HG03039 (cell line): Measurements from ENCODE around the gene PRICKLE3.
"Not testable (repeated sequence)": the region's sequence is repeated elsewhere in the genome, so short reads cannot be mapped to it uniquely, and the experiment has no call there.

Experiments used
- ATAC-seq: cut with Tn5 transposase; IDR thresholded peaks from one replicate; pipeline ENCODE4 v1.9.1; 2021; ENCODE audit warnings: mild to moderate bottlenecking, moderate library complexity; ENCODE audit not compliant: unreplicated experiment

Gene PRICKLE3

GRCh38 chrX:49183701-49184281, 2.4 kb downstream of the PRICKLE3 start:
- ATAC-seq = no peak

DNA sequence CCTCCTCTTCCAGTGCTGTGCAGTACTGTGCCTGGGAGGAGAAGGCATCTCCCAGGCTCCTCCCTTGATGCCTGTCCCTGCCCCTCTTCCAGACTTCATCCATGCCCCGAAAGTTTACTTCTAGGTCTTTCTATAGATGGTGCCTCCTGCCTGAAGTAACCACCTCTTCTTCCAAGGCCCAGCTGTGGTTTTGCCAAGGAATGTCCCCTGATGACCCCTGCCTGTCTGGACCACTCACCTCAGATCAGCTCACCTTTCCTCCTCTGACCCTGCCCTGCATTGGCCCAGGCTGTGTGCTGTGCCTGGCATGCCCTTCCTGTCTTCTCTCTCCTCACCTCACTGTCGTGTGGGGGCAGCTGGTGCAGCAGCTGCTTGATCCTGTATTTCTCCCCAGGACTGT, 6.8 kb downstream of the PRICKLE3 start:
- ATAC-seq = no peak

- ATAC-seq = no peak
These were observed 7.6 kb downstream of the PRICKLE3 start for GRCh38 chrX:49178537-49178936.

DNA sequence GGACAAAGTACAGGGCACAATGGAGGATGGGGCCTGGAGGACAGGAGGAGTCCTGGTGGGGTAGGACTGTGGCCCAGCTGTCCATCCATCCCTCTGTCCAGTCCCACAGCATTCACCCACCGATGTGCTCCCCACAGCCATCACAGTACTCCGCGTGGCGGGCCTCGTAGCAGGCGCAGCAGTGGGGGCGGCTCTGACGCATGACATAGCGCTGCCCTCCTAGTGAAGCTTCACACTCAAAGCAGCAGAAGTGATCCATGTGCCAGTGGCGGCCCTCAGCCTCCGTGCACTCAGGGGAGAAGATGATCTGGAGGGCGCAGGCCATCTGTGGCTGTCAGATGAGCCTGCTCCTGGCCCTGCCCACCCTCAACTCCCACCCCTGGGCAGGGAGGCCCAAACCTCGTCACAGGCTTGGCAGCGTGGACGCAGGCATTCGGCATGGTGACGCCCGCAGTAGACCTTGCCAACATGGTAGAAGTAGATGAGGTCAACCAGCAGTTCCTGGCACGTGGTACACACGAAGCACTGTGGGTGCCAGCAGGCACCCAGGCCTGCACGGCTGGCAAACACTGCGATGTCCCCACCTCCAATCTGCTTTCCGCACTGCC, 8.2 kb downstream of the PRICKLE3 start:
- no peak for ATAC-seq

DNA sequence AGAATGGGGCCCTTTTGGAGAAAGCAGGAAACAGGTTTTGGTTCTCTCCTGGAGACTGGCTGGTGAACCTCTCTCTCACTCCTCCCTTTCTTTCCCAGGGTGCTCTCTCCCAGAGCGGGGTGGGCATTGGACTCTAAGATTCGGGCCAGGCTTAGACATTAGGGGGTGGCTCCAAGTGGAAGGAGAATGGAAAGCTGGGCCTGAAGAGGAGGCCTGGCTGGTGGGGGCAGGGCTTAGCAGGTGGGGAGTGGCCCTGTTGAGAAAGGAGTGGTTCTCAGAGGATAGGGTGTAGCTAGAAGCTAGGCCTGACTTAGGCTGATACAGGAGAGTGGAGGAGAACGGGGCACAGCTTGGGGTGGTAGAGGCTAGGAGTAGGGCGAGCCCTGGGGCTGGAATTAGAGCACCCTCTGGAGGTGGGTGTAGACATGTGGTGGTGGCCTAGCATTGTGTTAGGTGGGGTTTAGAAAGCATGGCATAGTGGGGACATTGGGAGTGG, 8.8 kb downstream of the PRICKLE3 start:
- ATAC-seq = no peak

- no peak for ATAC-seq
These were observed 9.5 kb downstream of the PRICKLE3 start for GRCh38 chrX:49176421-49177326.

GRCh38 chrX:49175435-49176274, 10.5 kb downstream of the PRICKLE3 start:
- no peak for ATAC-seq

DNA sequence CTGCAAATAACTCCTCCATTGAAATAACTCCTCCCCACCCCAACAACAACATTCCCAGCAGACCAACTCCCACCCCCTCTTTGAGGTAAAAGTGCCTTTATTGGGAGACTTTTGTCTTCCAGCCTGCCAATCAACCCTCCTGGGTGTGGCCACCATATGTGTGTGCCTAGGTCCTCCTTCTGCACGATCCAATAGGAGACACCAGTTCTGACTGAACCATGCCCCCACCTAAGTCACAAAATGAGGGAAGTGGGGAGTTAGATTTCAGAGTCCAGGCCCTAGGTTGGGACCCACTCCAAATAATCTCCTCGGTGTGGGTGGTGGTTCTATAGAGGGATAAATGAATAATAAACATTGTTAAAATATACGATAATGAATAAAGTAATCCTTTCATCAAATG, 11.4 kb downstream of the PRICKLE3 start:
- ATAC-seq = no peak

DNA sequence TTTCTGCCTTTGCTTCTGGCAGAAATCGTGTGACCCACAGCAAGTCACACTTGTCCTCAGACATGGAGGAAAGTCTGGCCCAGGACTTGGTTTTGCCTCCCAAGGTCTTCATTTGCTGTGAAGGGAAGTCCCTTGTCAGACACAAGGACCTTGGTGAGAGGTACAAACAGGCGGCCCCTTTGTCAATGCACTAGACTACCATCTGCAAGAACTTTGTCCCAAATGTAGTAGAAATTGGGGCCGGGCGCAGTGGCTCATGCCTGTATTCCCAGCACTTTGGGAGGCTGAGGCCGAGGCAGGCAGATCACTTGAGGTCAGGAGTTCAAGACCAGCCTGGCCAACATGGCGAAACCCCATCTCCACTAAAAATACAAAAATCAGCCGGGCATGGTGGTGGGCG, 12.6 kb downstream of the PRICKLE3 start:
- ATAC-seq = not testable (repeated sequence)

- ATAC-seq = peak; percentile 56
These were observed 13.8 kb downstream of the PRICKLE3 start for GRCh38 chrX:49172280-49172780.

- ATAC-seq = peak; percentile 33
These were observed 14.4 kb downstream of the PRICKLE3 start, which contains the start of gene PLP2 for GRCh38 chrX:49171752-49172279. Gene PLP2, plus strand, starts transcription at chrX:49171898. Its CDS starts 103 bp downstream, at chrX:49172001.

DNA sequence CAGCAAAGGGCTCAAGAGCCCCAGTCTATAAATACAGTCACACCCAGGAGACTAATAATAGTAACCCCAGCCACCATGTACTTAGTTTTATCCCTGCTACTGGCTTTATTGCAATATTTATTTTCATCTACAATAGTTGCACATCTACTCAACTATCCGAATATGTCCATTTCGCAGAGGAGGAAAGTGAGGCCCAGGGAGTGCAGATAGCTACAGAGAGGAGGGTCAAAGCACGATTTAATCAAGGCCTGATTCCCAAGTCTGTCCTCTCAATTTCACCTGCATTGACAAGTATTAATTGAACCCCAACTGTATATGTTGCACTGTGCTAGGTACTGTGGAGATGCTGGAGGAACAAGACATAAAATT, 18.4 kb downstream of the PRICKLE3 start:
- ATAC-seq = no peak

GRCh38 chrX:49166914-49167739, 19.0 kb downstream of the PRICKLE3 start:
- no peak for ATAC-seq

DNA sequence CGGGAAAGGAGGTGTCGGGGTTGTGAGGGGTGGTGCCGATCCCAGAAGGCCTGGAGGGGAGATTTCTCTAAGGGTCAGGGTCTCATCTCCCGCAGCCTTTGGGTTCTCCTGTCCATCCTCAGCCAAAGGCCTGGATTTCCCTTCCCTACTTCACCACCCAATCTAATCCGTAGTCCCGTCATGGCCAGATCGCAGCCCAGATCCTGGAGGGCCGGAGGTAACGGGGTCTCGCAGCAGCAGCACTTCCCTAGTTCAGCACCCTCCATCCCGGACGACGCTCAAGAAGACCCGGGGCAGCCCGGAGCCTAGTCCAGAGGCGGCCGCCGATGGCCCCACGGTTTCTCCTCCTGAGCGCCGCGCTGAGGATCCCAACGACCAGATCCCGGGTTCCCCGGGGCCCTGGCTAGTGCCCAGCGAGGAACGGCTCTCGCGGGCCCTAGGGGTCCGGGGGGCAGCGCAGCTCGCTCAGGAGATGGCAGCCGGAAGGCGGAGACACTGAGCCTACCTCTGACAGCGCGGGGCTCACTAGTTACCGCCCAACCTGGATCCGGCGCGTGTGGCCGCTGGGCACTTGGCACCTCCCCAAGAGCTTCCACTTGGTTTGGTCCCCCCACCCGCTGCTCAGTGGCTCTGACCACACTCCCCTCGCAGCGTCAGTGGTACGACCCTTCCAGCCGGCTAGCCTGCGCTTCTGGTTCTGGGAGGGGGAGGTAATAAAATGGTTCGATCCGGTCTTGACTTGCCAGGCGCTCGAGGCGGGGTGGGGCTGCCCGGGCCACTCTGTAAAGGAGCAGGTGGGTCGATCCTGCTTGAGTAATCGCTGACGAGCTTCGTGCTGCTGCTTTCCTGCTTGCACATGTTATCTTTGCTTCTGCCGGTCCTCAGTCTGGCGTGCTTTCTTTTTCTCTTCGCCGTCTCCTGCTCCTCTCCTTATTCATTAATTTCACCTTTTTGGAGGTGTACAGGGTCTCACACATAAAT, 20.0 kb downstream of the PRICKLE3 start:
- peak; percentile 33 for ATAC-seq

DNA sequence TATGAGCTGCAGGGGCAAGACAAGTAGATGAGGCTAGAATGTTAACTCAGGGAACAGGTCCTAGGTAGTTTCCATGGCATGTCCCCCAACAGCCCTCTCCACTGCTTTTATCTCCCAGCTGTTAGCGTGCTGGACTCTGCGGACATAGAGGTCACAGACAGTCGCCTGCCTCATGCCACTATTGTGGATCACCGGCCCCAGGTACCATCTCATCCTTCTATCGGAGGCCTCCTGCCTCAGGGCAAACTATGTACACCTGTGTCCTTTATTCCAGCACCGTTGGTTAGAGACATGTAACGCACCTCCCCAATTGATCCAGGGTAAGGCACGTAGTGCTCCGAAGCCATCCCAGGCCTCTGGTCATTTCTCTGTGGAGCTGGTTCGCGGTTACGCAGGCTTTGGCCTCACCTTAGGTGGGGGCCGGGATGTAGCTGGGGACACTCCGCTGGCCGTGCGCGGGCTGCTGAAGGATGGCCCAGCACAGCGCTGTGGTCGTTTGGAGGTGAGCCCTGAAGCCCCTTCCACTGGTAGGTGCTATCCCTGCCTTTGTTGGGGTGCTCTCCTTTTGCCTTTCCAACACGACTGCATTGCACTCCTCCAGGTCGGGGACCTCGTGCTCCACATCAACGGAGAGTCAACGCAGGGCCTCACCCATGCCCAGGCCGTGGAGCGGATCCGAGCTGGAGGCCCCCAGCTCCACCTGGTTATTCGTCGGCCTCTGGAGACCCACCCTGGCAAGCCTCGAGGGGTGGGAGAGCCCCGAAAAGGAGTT, 21.4 kb downstream of the PRICKLE3 start:
- no peak for ATAC-seq

DNA sequence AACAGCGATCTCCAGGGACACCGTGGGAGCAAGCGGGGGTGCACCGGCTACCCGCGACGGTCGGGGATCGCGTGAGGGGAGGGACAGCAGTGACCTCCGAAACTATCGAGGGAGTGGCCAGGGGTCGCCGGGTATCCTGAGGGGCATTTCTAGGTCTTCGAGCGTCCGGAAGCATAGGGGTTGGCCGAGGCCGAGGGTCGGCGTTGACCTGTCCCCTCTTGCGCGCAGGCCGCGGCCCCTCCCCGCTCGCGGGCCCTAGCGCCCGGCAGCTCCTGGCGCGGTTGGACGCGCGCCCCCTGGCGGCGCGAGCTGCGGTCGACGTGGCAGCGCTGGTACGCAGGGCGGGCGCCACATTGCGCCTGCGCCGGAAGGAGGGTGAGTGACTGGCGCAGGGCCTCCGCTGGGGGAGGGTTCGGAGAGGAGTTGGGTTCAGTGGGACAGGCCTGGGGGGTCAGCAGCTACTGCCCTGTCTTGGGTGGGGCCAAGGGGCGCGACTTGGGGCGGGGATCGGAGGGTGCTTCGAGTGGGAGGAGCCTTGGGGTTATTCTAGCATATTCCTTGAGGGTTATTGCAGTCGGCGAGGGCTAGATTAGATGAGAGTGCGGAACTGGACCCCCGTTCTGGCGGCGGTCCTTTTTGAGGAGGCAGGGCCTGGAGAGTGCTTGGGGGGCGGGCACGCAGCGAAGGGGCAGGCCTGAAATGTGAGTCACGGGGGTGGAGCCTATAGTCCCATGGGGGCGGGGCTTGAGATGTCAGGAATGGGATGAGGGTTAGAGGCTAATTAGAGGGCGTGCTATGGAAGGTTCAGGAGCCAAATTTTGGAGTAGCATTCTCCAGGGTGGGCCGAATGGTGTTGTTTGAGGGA, 22.4 kb downstream of the PRICKLE3 start:
- ATAC-seq = peak; percentile 46

GRCh38 chrX:49162620-49163019, 23.6 kb downstream of the PRICKLE3 start, which contains the start of gene MAGIX:
Gene MAGIX, plus strand, starts transcription at chrX:49162758. Its CDS starts 132 bp downstream, at chrX:49162890.
- no peak for ATAC-seq
